HEK293 (cell line): ENCODE results near the gene UBA1.

Source experiments
- CTCF ChIA-PET: fragments of 350-600 bp; formaldehyde crosslinking; extraction: SDS; loops from one replicate; lab custom pipeline; 2021; ENCODE audit warnings: antibody characterized with exemption; lab: Yijun Ruan, JAX
- POLR2A ChIA-PET: fragments of 300-600 bp; formaldehyde crosslinking; extraction: SDS; loops from one replicate; lab custom pipeline; 2020; ENCODE audit warnings: antibody characterized with exemption, inconsistent platforms; lab: Yijun Ruan, JAX
- H3K27ac ChIP-seq: fragments of 200-500 bp; sonication (Bioruptor generic); 2 replicates; pipeline ENCODE4 v1.5.1; 2014; ENCODE audit warnings: low read depth, low read length, control low read depth, inconsistent platforms; ENCODE audit errors: extremely low read depth
- H3K36me3 ChIP-seq, 2 experiments: fragments of 200-500 bp in 1 of 2; sonication (Bioruptor generic) in 1 of 2; 1 replicate in 1 of 2; 2 replicates in 1 of 2; pipeline ENCODE4 v1.5.1; 2014 to 2017; ENCODE audit warnings: inconsistent platforms in 2 of 2, low read length in 2 of 2; ENCODE audit not compliant: control insufficient read depth in 2 of 2, insufficient read depth in 1 of 2
- H3K4me1 ChIP-seq: fragments of 200-500 bp; sonication (Bioruptor generic); 2 replicates; pipeline ENCODE4 v1.5.1; 2014; ENCODE audit warnings: mild to moderate bottlenecking, low read length, inconsistent platforms; ENCODE audit not compliant: control insufficient read depth, insufficient read depth
- H3K4me3 ChIP-seq: 2 replicates; pipeline ENCODE4 v1.5.1; 2011; ENCODE audit warnings: low read depth, mild to moderate bottlenecking, control low read depth, low read length, moderate library complexity
- H3K9me3 ChIP-seq: fragments of 200-500 bp; sonication (Bioruptor generic); 2 replicates; pipeline ENCODE4 v1.5.1; 2014; ENCODE audit warnings: low read depth, low read length, inconsistent platforms; ENCODE audit not compliant: control insufficient read depth, insufficient read depth
- BCL11B ChIP-seq: fragments of 450-650 bp; formaldehyde crosslinking; IDR thresholded peaks from 2 replicates; pipeline ENCODE4 v1.5.1; 2016; ENCODE audit warnings: low read depth, missing biosample characterization, missing genetic modification characterization
- IKZF3 ChIP-seq: fragments of 450-650 bp; IDR thresholded peaks from 2 replicates; pipeline ENCODE4 v1.5.0; 2018; ENCODE audit warnings: missing biosample characterization, mild to moderate bottlenecking, missing genetic modification characterization, moderate library complexity
- WT1 ChIP-seq: fragments of 450-650 bp; formaldehyde crosslinking; IDR thresholded peaks from 2 replicates; pipeline ENCODE4 v1.5.1; 2016; ENCODE audit warnings: missing biosample characterization, missing genetic modification characterization
- ZBTB17 ChIP-seq: fragments of 450-650 bp; formaldehyde crosslinking; IDR thresholded peaks from 2 replicates; pipeline ENCODE4 v1.5.1; 2016; ENCODE audit warnings: missing biosample characterization, missing genetic modification characterization
- ZNF132 ChIP-seq: fragments of 450-650 bp; formaldehyde crosslinking; IDR thresholded peaks from 2 replicates; pipeline ENCODE4 v1.5.1; 2017; ENCODE audit warnings: missing biosample characterization, missing genetic modification characterization, borderline replicate concordance
- ZNF16 ChIP-seq: fragments of 450-650 bp; formaldehyde crosslinking; IDR thresholded peaks from 2 replicates; pipeline ENCODE4 v1.5.1; 2016; ENCODE audit warnings: low read depth, missing biosample characterization, missing genetic modification characterization
- ZNF175 ChIP-seq: fragments of 450-650 bp; formaldehyde crosslinking; IDR thresholded peaks from 2 replicates; pipeline ENCODE4 v1.5.1; 2016; ENCODE audit warnings: missing biosample characterization, missing genetic modification characterization
- ZNF266 ChIP-seq: fragments of 450-650 bp; formaldehyde crosslinking; IDR thresholded peaks from 2 replicates; pipeline ENCODE4 v1.5.1; 2016; ENCODE audit warnings: missing biosample characterization, missing genetic modification characterization, low read depth
- ZNF292 ChIP-seq: fragments of 450-650 bp; formaldehyde crosslinking; IDR thresholded peaks from 2 replicates; pipeline ENCODE4 v1.5.1; 2016; ENCODE audit warnings: low read depth, missing biosample characterization, missing genetic modification characterization, borderline replicate concordance
- ZNF311 ChIP-seq: fragments of 450-650 bp; formaldehyde crosslinking; IDR thresholded peaks from 2 replicates; pipeline ENCODE4 v1.5.1; 2017; ENCODE audit warnings: missing biosample characterization, missing genetic modification characterization, borderline replicate concordance
- ZNF324 ChIP-seq: fragments of 450-650 bp; formaldehyde crosslinking; IDR thresholded peaks from 2 replicates; pipeline ENCODE4 v1.5.1; 2016; ENCODE audit warnings: missing biosample characterization, missing genetic modification characterization
- ZNF37A ChIP-seq: fragments of 450-650 bp; IDR thresholded peaks from 2 replicates; pipeline ENCODE4 v1.5.1; 2018; ENCODE audit warnings: missing biosample characterization, missing genetic modification characterization
- ZNF394 ChIP-seq: fragments of 450-650 bp; formaldehyde crosslinking; IDR thresholded peaks from 2 replicates; pipeline ENCODE4 v1.5.1; 2016; ENCODE audit warnings: missing biosample characterization, missing genetic modification characterization, mild to moderate bottlenecking, moderate library complexity, borderline replicate concordance
- ZNF473 ChIP-seq: fragments of 450-650 bp; formaldehyde crosslinking; IDR thresholded peaks from 2 replicates; pipeline ENCODE4 v1.5.1; 2017; ENCODE audit warnings: missing biosample characterization, missing genetic modification characterization
- ZNF610 ChIP-seq: fragments of 450-650 bp; formaldehyde crosslinking; IDR thresholded peaks from 2 replicates; pipeline ENCODE4 v1.5.1; 2016; ENCODE audit warnings: missing biosample characterization, missing genetic modification characterization, borderline replicate concordance
- ZNF654 ChIP-seq: fragments of 450-650 bp; formaldehyde crosslinking; IDR thresholded peaks from 2 replicates; pipeline ENCODE4 v1.5.1; 2016; ENCODE audit warnings: low read depth, missing biosample characterization, missing genetic modification characterization
- ZNF830 ChIP-seq: fragments of 450-650 bp; IDR thresholded peaks from 2 replicates; pipeline ENCODE4 v1.5.0; 2018; ENCODE audit warnings: missing biosample characterization, missing genetic modification characterization, low read depth, mild to moderate bottlenecking, moderate library complexity
- ZNF837 ChIP-seq: fragments of 450-650 bp; formaldehyde crosslinking; IDR thresholded peaks from 2 replicates; pipeline ENCODE4 v1.5.1; 2016; ENCODE audit warnings: missing biosample characterization, missing genetic modification characterization
- ZXDB ChIP-seq: fragments of 450-650 bp; formaldehyde crosslinking; IDR thresholded peaks from 2 replicates; pipeline ENCODE4 v1.5.1; 2016; ENCODE audit warnings: missing biosample characterization, missing genetic modification characterization
- TF ChIP-seq, protein P1 (sequence below): fragments of 450-650 bp; formaldehyde crosslinking; IDR thresholded peaks from 2 replicates; pipeline ENCODE4 v1.5.1; 2016; ENCODE audit warnings: missing biosample characterization, missing genetic modification characterization
- TF ChIP-seq, protein P2 (sequence below): fragments of 450-650 bp; formaldehyde crosslinking; IDR thresholded peaks from 2 replicates; pipeline ENCODE4 v1.5.1; 2016; ENCODE audit warnings: missing biosample characterization, missing genetic modification characterization

UBA1 gene

GRCh38 chrX:47171996-47172395, 21.6 kb upstream of the UBA1 start:
- ChIA-PET POLR2A (no interaction called here), CTCF (no interaction called here)
- Histone ChIP-seq H3K27ac (no peak overlapping the region), H3K4me1 (no peaks in the 10 kb centered on the region), H3K9me3 (no peaks in the 10 kb centered on the region), H3K4me3 (no peak overlapping the region), H3K36me3 (peaks cover 7 to 86% of the 10 kb centered on the region in 2 experiments; a peak in 2 of 3 replicates)
- TF ChIP-seq ZXDB (tag by site-specific recombination) (no peak), ZNF266 (tag by site-specific recombination) (no peak), ZNF473 (tag by site-specific recombination) (no peak), IKZF3 (tag by site-specific recombination) (no peak), BCL11B (no peak), ZNF654 (tag by site-specific recombination) (no peak)

GRCh38 chrX:47172549-47172948, 21.1 kb upstream of the UBA1 start:
- Histone ChIP-seq H3K27ac (no peak overlapping the region), H3K9me3 (no peaks in the 10 kb centered on the region), H3K36me3 (peaks cover 6 to 91% of the 10 kb centered on the region in 2 experiments; a peak in 2 of 3 replicates), H3K4me3 (no peak overlapping the region), H3K4me1 (no peaks in the 10 kb centered on the region)
- TF ChIP-seq, protein P1, sequence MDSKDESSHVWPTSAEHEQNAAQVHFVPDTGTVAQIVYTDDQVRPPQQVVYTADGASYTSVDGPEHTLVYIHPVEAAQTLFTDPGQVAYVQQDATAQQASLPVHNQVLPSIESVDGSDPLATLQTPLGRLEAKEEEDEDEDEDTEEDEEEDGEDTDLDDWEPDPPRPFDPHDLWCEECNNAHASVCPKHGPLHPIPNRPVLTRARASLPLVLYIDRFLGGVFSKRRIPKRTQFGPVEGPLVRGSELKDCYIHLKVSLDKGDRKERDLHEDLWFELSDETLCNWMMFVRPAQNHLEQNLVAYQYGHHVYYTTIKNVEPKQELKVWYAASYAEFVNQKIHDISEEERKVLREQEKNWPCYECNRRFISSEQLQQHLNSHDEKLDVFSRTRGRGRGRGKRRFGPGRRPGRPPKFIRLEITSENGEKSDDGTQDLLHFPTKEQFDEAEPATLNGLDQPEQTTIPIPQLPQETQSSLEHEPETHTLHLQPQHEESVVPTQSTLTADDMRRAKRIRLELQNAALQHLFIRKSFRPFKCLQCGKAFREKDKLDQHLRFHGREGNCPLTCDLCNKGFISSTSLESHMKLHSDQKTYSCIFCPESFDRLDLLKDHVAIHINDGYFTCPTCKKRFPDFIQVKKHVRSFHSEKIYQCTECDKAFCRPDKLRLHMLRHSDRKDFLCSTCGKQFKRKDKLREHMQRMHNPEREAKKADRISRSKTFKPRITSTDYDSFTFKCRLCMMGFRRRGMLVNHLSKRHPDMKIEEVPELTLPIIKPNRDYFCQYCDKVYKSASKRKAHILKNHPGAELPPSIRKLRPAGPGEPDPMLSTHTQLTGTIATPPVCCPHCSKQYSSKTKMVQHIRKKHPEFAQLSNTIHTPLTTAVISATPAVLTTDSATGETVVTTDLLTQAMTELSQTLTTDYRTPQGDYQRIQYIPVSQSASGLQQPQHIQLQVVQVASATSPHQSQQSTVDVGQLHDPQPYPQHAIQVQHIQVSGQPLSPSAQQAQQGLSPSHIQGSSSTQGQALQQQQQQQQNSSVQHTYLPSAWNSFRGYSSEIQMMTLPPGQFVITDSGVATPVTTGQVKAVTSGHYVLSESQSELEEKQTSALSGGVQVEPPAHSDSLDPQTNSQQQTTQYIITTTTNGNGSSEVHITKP (tag by site-specific recombination) = no peak
- no peak for TF ChIP-seq ZNF37A (tag by site-specific recombination)
- no peak for TF ChIP-seq ZNF324 (tag by site-specific recombination)
- TF ChIP-seq ZNF610 = no peak
- TF ChIP-seq ZNF311 (tag by site-specific recombination) = no peak
- no peak for TF ChIP-seq ZNF175
- no peak for TF ChIP-seq ZNF292 (tag by site-specific recombination)
- TF ChIP-seq, protein P2, sequence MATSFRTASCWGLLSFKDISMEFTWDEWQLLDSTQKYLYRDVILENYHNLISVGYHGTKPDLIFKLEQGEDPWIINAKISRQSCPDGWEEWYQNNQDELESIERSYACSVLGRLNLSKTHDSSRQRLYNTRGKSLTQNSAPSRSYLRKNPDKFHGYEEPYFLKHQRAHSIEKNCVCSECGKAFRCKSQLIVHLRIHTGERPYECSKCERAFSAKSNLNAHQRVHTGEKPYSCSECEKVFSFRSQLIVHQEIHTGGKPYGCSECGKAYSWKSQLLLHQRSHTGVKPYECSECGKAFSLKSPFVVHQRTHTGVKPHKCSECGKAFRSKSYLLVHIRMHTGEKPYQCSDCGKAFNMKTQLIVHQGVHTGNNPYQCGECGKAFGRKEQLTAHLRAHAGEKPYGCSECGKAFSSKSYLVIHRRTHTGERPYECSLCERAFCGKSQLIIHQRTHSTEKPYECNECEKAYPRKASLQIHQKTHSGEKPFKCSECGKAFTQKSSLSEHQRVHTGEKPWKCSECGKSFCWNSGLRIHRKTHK (tag by site-specific recombination) = no peak
- TF ChIP-seq ZNF830 (tag by site-specific recombination) = no peak
- TF ChIP-seq ZNF16 (tag by site-specific recombination) = no peak
- TF ChIP-seq ZBTB17 (tag by site-specific recombination) = no peak
- TF ChIP-seq ZNF132 (tag by site-specific recombination) = no peak
- TF ChIP-seq WT1 (tag by site-specific recombination) = no peak
- no peak for TF ChIP-seq ZNF394 (tag by site-specific recombination)
- TF ChIP-seq ZNF837 = no peak
- ChIA-PET POLR2A (no interaction called here), CTCF (no interaction called here)
